ENCODE data around the gene EFHC1.

DNA sequence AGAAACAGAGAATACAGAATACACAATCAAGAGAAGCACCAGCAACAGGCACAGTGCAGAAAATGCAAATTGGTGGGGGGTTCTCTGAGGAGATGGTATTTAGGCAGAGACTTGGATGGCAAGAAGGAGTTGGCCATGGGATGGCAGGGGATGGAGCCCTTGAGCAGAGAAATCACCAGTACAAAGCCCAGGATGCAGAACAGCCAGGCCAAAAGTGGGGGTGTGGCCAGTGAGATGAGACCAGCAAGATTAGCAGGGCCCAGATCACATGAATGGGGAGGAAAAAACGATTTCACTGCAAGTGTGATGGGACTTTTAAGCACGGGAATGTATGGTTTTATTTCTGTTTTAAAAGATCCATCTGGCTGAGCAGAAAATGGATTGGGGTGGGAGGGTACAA lies 93.3 kb downstream of the EFHC1 start:
- TF ChIP-seq, protein P1, sequence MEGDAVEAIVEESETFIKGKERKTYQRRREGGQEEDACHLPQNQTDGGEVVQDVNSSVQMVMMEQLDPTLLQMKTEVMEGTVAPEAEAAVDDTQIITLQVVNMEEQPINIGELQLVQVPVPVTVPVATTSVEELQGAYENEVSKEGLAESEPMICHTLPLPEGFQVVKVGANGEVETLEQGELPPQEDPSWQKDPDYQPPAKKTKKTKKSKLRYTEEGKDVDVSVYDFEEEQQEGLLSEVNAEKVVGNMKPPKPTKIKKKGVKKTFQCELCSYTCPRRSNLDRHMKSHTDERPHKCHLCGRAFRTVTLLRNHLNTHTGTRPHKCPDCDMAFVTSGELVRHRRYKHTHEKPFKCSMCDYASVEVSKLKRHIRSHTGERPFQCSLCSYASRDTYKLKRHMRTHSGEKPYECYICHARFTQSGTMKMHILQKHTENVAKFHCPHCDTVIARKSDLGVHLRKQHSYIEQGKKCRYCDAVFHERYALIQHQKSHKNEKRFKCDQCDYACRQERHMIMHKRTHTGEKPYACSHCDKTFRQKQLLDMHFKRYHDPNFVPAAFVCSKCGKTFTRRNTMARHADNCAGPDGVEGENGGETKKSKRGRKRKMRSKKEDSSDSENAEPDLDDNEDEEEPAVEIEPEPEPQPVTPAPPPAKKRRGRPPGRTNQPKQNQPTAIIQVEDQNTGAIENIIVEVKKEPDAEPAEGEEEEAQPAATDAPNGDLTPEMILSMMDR (IDR thresholded peaks at IDR 0.05; ENCODE audit: poor library complexity, severe bottlenecking): no peak
- TF ChIP-seq, protein P2, sequence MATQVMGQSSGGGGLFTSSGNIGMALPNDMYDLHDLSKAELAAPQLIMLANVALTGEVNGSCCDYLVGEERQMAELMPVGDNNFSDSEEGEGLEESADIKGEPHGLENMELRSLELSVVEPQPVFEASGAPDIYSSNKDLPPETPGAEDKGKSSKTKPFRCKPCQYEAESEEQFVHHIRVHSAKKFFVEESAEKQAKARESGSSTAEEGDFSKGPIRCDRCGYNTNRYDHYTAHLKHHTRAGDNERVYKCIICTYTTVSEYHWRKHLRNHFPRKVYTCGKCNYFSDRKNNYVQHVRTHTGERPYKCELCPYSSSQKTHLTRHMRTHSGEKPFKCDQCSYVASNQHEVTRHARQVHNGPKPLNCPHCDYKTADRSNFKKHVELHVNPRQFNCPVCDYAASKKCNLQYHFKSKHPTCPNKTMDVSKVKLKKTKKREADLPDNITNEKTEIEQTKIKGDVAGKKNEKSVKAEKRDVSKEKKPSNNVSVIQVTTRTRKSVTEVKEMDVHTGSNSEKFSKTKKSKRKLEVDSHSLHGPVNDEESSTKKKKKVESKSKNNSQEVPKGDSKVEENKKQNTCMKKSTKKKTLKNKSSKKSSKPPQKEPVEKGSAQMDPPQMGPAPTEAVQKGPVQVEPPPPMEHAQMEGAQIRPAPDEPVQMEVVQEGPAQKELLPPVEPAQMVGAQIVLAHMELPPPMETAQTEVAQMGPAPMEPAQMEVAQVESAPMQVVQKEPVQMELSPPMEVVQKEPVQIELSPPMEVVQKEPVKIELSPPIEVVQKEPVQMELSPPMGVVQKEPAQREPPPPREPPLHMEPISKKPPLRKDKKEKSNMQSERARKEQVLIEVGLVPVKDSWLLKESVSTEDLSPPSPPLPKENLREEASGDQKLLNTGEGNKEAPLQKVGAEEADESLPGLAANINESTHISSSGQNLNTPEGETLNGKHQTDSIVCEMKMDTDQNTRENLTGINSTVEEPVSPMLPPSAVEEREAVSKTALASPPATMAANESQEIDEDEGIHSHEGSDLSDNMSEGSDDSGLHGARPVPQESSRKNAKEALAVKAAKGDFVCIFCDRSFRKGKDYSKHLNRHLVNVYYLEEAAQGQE (IDR thresholded peaks at IDR 0.05; ENCODE audit: borderline replicate concordance): no peak
- no peak for TF ChIP-seq MXI1 (conservative IDR thresholded peaks at IDR 0.05; ENCODE audit: poor library complexity, severe bottlenecking)
- no peak for TF ChIP-seq EZH2 (IDR thresholded peaks at IDR 0.05; ENCODE audit: borderline replicate concordance, insufficient read depth, low read length, poor library complexity, severe bottlenecking)
- no peak for TF ChIP-seq RAD21 (conservative IDR thresholded peaks at IDR 0.05)
- no peak for TF ChIP-seq SMC3 (conservative IDR thresholded peaks at IDR 0.05; ENCODE audit: poor library complexity)
- no peak for TF ChIP-seq POLR2AphosphoS5 (IDR thresholded peaks at IDR 0.05)
- no peak for TF ChIP-seq EP300 (conservative IDR thresholded peaks at IDR 0.05; ENCODE audit: poor library complexity, severe bottlenecking)
- TF ChIP-seq TAF1 (IDR thresholded peaks at IDR 0.05; ENCODE audit: low read depth): no peak

Data from neural cell (in vitro differentiated cells).